Stimulated activated CD4-positive, alpha-beta T cell treated with anti-CD3 and anti-CD28 coated beads, Interleukin-1b, Interleukin-23, amount 100 ng/mL, for 48 hours (primary cell): ENCODE results near the gene EDA2R.
A peak's percentile ranks its signal among the peaks of the same experiment; 100 is the strongest.

ENCODE experiments used
- DNase-seq: peaks from one replicate; pipeline ENCODE4 v3.0.0-alpha.2; 2020

EDA2R gene, protein sequence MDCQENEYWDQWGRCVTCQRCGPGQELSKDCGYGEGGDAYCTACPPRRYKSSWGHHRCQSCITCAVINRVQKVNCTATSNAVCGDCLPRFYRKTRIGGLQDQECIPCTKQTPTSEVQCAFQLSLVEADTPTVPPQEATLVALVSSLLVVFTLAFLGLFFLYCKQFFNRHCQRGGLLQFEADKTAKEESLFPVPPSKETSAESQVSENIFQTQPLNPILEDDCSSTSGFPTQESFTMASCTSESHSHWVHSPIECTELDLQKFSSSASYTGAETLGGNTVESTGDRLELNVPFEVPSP

GRCh38 chrX:66638591-66639500, at the start of gene EDA2R:
EDA2R (minus strand) TSS chrX:66639078; CDS start chrX:66616020, 23,058 bp downstream.
- DNase-seq = peak; percentile 34

DNA sequence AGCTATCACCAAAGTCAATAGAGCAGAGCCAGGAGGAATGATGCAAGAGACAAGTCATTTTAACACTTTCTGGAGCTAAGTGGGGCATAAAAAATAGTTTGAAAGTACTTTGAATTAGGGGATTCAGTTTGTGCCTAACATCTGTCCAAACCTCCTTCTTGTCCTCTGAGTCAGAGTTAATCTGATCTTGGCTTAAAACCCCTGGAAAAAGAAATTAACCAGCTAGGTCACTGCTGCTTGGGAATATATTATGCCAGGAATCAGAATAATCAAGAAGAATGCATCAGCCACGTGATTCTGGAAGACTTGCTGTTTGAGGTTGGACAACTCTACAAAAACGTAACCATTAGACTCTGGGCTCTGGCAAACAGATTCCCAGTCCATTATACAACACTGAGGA, 45.3 kb upstream of the EDA2R start:
- no peak for DNase-seq

DNA sequence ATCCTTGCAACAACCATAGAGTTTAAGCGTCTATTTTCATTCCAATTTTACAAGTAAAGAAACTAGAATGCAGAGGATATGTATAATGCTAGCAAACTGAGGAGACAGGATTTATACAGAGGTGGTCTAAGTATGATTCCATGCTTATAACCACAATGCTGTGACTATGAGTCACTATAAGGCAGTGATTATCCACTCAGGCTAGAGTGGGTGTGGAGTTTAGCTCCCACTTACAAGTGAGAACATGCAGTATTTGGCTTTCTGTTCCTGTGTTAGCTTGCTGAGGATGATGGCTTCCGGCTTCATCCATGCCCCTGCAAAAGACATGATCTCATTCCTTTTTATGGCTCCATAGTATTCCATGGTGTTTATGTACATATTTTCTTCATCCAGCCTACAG, 41.6 kb upstream of the EDA2R start:
- no peak for DNase-seq

GRCh38 chrX:66677430-66677829, 38.6 kb upstream of the EDA2R start:
- DNase-seq = no peak

DNA sequence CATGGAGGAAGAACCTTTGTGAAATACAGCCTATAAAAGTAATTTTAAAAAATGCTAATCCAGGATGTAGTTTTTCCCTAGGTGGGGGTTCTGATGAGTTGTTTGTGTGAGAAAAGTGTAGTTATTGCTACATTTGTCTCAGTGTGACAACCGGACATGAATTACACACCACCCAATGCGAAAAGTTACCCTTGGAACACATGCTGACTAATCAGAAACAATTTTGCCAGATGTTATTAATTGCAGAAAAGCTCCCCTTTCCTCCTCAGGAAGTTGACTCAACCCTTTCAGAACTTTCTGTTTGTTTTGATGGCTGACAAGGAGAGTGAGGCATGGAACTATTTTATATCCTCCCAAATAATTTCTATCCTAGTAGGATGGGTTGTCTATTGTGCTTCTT, 38.1 kb upstream of the EDA2R start:
- DNase-seq = no peak

- no peak for DNase-seq
Measured at GRCh38 chrX:66676413-66676812, 37.5 kb upstream of the EDA2R start.

- DNase-seq = no peak
Measured at GRCh38 chrX:66675541-66675940, 36.7 kb upstream of the EDA2R start.

DNA sequence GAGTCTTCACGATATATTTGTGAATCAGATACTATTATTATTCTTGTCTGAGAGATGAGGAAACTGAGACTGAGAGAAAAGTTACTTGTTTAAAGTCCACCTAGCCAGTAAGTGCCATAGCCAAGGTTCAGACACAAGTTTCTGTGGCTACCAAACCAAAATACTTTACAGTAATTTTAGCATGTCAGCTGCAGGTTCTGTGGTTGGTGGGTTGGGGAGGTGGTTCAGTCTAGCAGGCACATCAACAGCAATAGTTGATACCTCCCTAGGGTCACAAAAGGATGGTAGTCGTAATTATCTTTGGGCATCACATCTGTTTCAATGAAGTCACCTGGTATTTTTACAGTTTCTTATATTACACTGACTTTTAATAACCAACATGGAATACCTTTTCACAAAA, 35.6 kb upstream of the EDA2R start:
- DNase-seq = no peak

DNA sequence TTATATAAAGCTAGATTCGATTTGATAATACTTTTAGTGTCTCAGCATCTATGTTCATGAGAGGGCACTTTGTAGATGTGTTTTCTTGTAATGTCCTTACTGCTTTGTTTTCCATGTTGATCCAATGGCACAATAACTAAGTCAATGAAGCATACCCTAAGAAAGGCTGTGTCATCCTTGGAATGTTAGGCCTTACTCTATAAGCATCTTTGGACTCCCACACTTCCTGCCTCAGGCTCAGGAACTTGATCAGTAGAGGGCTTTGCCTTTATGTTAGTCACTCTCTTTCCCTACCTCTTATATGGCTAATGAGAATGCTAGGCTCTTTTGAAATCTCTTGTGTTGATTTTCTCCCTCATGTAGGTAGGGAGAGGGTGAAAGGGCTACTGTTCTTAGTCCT, 33.2 kb upstream of the EDA2R start:
- no peak for DNase-seq

DNA sequence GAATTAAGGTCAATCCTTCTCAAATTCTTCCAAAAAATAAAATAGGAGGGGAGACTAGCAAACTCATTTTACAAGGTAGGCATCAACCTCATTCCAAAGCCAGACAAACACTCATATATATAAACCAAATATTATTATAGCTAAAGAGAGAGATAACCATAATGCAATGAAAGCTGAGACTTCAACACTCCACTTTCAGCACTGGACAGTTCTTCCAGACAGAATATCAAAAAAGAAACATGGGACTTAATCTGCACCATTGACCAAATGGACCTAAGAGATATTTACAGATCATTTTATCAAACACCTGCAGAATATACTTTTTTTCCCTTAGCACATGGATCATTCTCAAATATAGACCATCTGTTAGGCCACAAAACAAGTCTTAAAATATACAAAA, 15.5 kb upstream of the EDA2R start:
- no peak for DNase-seq

- DNase-seq = no peak
Measured at GRCh38 chrX:66635360-66635759, 3.5 kb downstream of the EDA2R start.

GRCh38 chrX:66634272-66634671, 4.6 kb downstream of the EDA2R start:
- no peak for DNase-seq

GRCh38 chrX:66633541-66633940, 5.3 kb downstream of the EDA2R start:
- DNase-seq = no peak

GRCh38 chrX:66632981-66633380, 5.9 kb downstream of the EDA2R start:
- DNase-seq = no peak

- DNase-seq = no peak
Measured at GRCh38 chrX:66632473-66632872, 6.4 kb downstream of the EDA2R start.

- no peak for DNase-seq
Measured at GRCh38 chrX:66625525-66625924, 13.4 kb downstream of the EDA2R start.

DNA sequence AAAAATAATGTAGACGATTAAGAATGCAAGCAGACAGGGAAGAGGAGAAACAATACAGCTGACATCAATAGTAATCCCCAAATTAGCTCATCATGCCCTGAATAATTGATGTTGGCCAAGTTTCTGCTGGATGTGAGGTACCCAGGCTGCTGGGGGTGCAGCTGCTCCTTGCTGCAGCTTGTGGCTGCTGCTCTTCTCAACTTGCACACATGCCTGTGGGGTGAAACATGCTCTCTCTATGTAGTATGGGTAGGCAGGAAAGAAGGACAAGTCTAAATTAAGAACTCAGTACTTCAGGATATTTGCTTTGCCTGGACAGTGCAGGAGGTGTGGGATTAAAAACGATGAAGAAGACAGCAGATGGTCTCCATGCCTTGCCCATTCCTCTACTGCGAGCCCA, 16.7 kb downstream of the EDA2R start:
- DNase-seq = no peak

- DNase-seq = no peak
Measured at GRCh38 chrX:66616944-66617343, 21.9 kb downstream of the EDA2R start.

GRCh38 chrX:66602381-66602938, 36.4 kb downstream of the EDA2R start:
- DNase-seq = no peak

DNA sequence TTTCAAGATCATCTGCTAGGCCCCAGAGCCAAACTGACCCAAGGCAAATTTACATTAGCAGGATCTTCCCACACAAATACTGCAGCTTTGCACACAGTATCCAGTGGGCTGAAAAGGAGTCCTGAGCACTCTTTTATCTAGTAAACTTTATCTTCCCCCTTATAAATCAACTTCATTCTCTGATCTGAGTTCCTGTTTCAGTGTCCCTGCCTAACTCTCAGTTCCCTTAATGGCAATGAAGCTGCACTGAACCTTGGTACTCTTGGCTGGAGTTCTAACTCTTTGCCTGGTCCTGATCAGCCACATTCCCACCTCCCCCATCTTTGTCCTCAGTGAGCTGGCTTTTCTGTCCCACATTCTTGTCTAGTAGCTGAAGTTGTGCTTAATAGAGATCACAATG, 37.4 kb downstream of the EDA2R start:
- no peak for DNase-seq

GRCh38 chrX:66579219-66579618, 59.7 kb downstream of the EDA2R start:
- no peak for DNase-seq

DNA sequence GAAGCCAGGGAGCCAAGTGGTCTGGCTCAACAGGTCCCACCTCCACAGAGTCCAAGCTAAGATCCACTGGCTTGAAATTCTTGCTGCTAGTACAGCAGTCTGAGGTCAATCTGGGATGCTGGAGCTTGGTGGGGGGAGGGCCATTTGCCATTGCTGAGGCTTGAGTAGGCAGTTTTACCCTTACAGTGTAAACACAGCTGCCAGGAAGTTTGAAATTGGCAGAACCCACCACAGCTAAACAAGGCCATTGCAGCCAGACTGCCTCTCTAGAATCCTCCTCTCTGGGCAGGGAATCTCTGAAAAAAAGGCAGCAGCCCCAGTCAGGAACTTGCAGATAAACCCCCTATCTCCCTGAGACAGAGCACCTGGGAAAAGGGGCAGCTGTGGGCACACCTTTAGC, 84.9 kb downstream of the EDA2R start:
- no peak for DNase-seq

DNA sequence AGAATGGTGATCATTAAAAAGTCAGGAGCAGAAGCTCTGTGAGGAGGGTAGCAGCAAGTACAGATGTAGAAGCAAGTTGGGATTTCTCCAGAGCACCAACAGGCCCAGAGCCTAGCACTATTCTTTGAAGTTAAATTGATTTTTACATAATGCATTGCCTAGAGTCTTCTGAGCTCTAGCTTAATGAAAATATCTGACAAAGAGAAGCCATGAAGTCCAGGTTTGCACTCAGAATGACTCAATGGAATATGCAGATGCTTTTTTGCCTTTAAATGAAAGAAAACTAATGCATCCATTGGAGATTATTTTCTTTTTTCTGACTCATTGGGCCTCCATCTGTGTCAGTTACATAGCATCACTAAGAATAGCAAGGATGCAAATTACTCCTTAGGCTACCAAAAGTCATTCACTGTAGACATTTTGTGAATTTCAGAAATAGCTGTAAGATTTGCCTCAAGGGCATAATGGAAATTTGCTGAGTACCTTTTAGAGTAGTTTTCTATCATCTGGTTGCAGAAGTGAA, 91.0 kb downstream of the EDA2R start:
- no peak for DNase-seq
